SHP77 (cell line): ENCODE results near the gene SCUBE1.
A peak's percentile ranks its signal among the peaks of the same experiment; 100 is the strongest.

Source experiments
- DNase-seq, 2 experiments: peaks; one replicate each; lab custom pipeline; 2025; lab: John Stamatoyannopoulos, UW

The SCUBE1 gene

DNA sequence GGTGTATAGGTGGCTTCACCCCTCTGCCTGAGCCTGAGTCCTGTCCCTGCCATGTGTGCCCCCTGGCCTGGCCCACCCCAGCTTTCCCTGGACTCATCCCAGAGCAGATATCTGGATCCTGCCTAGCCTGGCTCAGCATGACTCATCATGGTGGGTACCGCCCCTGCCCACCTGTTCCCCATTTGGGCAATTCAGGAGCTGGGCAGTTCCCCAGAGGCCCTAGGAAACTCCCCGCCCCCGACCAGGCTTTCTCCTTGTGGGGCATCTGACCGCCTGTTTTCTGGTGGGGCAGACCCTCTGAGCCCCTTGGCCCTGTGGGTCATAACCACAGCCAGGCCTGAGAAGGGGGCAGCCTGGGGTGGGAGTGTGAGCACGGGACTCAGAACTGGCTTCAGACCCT is 187.4 kb downstream of the SCUBE1 start:
- DNase-seq: no peak

DNA sequence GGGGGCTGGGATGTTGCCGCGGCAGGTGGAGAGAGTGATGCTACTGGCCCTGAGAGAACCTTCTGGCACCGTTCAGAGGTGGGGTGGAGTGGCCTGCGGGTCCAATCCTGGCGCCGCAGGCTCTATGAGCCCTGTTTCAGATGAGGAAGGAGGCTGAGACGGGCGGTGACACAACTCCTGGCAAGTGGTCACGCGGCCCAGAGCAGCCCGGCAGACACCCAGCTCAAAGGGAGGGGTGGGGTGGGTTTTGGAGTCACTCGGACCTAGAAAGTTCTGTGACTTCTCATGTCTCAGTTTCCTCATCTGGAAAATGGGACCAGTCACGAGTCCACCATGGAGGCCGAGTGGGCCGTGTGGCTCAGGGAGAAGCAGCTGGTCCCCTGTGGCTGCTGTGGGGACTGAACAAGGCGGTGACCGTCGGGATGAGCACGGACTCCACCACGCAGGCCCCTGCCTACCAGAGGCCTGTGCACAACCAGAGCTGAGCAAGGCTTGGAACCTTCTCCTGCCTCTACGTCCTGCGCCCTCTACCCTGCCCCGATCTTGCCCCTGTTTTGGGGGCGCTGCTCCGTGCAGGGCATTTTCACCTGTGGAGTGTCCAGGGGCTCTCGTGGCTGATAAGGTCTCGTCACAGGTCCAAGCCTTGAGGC is 188.2 kb downstream of the SCUBE1 start:
- no peak for DNase-seq

DNA sequence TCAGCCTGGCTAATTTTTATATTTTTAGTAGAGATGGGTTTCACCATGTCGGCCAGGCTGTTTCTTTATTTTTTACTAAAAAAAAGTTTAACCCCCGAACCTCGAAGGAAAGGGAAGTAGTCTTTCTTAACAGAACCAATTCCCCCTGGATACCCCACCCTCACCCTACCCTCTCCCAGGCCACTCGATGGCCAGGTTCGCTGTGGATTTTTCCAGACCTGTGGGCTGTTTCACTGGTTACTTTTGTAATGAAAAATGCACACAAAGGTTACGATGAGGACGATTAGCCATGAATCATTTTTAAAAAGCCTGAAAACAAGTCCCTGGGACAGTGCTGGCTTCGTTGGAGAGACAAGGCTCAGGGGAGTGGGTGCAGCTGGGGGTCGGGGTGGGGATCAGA is 189.3 kb downstream of the SCUBE1 start:
- DNase-seq: no peak

DNA sequence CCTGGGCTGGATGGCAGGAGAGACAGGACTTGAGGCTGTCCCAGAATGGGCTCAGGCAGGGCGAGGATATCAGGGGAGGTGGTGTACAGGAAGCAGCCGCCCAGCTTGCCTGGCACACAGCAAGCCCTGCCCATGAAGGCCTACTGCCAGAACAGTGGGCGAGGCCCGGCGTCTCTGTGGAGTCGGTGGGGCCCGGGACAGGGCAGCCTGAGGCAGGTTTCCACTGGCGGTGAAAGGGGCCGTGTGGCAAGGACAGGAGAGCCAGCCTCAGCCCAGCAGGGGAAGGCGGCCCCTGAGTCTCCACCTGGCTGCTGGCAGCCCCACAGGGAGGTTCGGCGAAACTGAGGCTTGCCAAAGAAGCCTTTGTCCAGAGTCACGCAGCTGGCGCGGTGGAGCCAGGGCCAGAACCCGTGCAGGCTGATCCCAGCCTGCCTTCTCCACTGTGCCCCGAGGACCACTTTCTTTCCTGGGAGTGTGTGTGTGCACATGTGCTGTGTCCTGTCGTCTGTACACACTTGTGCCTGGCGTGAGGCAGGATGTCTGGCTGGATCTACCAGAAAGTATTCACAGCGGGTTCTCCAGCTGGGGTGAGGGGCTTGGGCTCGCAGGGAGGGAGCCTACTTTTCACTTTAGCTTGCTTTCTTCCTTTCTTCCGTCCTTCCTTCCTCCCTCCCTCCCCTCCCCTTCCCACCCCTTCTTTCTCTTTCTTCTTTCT is 190.7 kb downstream of the SCUBE1 start:
- peak in 1 of 2 experiments; percentile 55 for DNase-seq

DNA sequence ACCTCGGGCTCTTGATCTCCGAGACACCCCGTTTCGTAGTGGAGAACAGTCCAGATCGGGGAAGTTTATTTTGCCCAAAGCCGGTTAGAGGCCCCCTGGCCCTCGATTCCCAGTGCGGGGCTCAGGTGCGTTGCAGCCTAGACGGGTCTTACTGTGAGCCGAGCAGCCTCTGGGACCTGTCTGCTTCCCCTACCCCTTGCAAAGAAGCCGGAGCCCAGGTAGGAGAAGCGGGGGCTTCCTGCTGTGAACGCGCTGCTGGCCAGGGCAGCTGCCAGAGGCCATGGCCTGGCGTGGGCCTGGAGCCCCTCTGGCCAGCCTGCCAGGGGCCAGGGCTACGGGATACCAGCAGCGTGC is 191.2 kb downstream of the SCUBE1 start:
- DNase-seq: no peak

DNA sequence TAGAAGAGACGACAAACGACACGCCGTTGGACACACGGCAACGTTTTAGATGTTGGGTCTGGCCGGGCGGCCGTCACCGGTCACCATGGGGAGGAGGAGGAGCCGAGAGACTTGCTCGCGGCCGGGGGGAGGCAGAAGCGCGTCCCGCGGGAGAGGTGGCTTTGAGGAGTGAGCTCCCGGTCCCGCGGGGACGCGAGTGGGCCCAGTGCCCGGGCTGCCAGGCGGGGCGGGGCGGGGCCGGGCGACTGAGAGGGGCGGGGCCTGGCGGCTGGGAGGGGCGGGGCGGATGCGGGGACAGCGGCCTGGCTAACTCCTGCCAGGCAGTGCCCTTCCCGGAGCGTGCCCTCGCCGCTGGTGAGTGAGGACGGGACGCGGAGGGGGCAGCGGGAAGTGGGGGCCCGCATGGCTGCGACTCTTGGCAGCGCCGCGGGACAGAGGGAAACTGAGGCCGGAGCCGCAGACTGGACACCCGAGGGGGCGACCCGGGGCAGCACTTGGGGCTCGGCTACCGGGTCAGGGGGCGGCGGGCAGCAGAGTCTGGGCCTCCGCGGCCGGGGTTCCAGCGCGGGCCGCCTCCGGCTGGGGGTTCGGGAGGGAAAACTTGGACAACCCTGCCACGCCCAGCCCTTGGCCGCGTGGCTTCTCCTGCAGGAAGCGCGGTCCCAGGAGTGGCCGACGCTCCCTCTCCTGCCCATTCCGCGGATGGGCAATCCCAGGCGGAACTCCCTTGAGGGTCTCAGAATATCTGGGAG is 191.7 kb downstream of the SCUBE1 start, which contains the start of gene TSPO:
Gene TSPO (plus strand): TSS at position 309 of the 752 bp plus-strand sequence. CDS start 7,680 bp downstream, outside the sequence.
- DNase-seq: no peak

DNA sequence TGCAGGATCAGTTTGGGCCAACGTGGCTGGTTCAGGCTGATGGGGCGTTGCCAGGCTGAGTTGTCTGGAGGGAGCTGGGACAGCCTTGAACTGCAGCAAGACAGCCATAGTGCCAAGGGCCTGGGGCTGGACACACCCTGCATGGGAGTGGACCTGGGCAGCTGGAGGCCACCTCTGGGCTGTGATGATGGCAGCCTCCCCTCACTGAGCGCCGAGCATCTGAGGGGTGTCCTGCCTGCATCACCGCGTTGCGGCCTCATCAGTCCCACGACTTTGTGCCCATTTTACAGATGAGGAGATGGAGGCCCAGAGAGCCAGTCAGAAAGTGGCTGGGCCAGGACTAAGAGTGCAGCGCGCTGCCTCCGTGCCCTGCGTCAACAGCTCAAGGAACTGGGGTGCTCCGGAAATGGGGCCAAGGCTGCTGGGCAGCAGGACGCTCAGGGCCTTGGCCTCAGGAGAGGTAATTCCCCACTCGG is 192.4 kb downstream of the SCUBE1 start:
- DNase-seq: no peak

DNA sequence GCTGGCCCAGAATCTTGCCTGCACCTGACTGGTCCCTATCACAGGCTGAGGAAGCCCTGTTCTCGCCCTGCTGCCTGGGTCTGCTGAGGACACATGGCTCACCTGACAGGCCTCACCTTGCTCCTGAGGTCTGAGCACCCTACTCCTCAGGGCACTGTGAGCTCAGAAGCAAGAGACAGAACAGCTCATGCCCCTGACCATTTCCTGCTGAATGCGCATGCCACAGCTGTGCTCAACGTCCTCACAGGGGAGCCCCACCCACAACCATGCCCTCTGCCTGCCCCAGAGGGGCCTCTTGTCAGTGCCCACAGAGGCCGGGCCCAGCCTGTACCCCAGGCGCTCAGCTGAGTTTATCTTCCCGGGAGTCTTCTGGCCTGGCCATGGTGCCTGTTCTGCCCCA is 194.6 kb downstream of the SCUBE1 start:
- no peak for DNase-seq

DNA sequence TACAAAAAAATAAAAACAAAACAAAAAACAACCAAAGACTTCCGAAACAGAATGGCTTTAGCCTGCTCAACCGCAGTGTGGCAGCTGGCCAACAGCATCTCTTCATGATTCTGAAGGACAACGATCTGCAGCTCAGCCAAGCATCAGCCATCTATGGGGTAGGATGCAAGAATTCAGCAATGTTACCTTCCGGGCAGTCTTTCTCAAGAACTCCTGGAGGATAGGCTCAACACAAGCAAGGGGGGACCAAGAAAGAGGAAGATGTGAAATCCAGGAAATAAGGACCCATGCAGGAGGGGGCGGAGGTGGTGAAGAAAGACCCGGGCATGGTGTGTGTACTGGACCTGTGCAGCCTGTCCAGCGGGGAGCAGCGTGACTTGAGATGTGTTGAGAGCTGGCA is 195.4 kb downstream of the SCUBE1 start:
- no peak for DNase-seq
